Activated naive CD4-positive, alpha-beta T cell (primary cell): ENCODE results near the gene PPCS.
"Not testable (repeated sequence)": the region's sequence is repeated elsewhere in the genome, so short reads cannot be mapped to it uniquely, and the experiment has no call there.

Experiments used
- DNase-seq, 4 experiments: peaks; one replicate each; lab custom pipeline; 2025; lab: John Stamatoyannopoulos, UW

Gene PPCS

DNA sequence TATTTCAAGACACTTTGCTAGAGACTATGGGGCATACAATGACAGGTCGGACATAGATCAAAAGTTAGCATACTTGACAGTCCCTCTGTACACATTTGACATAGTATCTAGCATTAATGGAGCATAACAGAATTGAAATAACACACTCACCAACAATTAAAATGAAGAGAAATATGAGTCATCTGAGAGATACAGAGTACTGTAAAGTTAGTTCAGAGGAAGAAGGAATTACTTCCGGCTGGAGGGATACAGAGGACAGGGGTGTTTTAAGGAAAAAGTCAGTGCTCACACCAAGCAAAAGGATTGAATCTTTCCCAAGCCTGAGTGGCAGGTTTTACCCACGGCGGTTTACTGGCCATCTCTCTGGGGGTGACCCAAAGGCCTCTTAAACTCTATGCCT lies 3.0 kb upstream of the PPCS start:
- DNase-seq = no peak

DNA sequence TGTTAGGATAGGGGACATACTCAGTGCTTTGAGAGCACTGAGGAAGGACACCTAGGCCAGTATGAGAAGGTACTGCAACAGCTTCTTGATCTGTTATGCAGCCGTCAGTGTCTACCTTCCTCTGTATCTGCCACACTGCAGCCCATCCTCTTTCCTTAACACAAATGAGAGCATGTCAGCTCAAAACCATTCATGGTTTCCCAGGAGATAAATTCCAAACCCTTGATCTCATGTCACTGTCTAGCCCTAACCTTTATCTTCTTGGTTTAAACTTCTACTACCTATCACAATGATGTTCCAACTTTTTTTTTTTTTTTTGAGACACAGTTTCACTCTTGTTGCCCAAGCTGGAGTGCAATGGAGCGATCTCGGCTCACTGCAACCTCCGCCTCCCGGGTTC lies 1.9 kb upstream of the PPCS start:
- DNase-seq = no peak

DNA sequence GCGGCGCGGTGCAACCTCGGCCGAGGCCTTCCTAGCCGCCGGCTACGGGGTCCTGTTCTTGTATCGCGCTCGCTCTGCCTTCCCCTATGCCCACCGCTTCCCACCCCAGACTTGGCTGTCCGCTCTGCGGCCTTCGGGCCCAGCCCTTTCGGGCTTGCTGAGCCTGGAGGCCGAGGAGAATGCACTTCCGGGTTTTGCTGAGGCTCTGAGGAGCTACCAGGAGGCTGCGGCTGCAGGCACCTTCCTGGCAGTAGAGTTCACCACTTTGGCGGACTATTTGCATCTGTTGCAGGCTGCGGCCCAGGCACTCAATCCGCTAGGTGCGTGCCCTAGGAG lies 379 bp downstream of the PPCS start:
- DNase-seq = peak in 3 of 4 experiments; percentile 33 to 59 (median 53)

DNA sequence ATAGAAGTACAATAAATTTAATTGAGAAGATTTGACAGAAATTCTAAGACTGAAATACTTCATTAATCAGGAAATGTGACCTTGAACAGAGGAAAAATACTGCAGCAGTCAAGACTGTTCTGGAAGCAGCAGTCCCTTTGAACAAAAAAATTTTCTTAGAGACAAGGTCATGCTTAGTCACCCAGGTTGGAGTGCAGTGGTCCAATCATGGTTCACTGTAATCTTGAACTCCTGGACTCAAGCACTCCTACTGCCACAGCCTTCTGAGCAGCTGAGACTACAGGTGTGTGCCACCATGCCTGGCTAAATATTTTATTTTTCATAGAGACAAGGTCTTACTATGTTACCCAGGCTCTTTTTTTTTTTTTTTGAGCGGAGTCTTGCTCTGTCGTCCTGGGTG lies 4.9 kb downstream of the PPCS start:
- no peak for DNase-seq

GRCh38 chr1:42462828-42463763 lies 6.8 kb downstream of the PPCS start, which contains the start of gene CCDC30:
TSS of gene CCDC30 (plus strand) at chr1:42463286. CDS start at chr1:42480552, 17,266 bp downstream.
- peak; percentile 77 to 93 (median 86) for DNase-seq

- DNase-seq = no peak
Measured at GRCh38 chr1:42463921-42464320, 7.6 kb downstream of the PPCS start.

GRCh38 chr1:42466030-42466429 lies 9.7 kb downstream of the PPCS start:
- no peak for DNase-seq

DNA sequence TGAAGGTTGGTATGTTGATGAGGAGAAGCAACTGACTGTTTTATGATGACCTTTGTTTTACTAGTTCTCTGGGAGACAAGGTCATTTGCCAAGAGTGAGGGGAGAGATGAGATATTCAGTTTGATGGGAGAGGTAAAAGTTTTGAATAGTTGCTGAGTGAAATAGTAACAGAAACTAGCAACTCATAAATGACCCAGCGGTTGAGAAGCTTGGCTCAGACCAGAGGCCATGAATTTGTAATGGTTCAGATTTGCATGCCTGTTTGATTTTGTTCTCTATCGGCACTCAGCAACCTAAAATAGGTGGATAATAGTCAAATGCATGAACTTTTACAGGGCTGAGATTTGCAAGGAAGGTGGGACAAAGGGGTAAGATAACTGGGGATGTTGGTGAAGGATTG lies 13.4 kb downstream of the PPCS start:
- no peak for DNase-seq

DNA sequence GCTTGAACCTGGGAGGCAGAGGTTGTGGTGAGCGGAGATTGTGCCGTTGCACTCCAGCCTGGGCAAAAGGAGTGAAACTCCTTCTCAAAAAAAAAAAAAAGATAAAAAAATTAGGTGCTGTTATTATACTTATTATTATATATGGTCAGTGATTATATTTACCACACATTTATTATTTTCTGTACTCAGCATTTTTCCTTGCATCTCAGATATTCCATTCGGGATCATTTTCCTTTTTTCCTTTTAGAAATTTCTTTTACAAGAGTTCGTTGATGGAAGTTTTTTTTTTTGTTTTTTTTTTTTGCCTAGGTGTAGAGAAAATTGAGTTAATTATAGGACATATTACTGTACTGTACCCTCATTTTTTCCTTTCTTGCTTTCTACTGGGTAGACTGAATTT lies 20.3 kb downstream of the PPCS start:
- DNase-seq = no peak

- DNase-seq = not testable (repeated sequence)
Measured at GRCh38 chr1:42477354-42477753, 21.0 kb downstream of the PPCS start.

DNA sequence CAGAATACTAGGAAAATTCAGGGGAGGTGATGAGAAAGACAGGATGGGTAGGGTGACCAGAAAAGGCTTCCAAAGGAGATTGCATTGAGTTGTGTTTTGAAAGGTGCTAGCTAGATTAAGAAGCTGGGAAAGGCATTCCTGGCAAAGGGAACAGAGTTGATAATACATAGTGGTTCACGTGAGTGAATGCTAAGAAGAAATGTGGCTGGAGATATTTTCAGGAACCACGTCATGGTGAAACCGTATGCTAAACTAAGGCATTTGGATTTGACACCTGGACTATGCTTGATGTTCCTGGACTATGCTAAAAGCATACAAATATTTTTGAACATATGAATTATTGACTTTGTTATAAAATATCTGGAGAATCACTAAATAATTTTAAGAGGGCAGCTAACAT lies 21.4 kb downstream of the PPCS start:
- DNase-seq = no peak

DNA sequence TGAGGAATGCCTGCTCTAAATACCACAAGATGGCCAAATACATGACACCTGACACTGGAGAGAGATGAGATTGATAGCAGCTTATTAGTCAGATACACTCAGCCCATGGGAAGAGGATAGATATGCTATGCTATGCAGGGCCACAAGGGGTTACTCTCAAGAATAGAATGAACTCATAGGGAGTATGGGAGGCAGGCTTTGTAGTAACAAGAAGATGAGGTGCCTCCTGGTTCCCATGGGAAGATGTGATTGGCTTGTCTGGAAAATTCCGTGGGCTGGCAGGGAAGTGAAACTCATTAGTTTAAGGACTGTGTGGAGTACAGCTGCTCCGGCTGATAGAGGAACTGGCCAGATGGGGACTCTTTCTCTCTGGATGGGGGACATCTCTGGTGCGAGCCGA lies 23.3 kb downstream of the PPCS start:
- no peak for DNase-seq

GRCh38 chr1:42480921-42481320 lies 24.6 kb downstream of the PPCS start:
- DNase-seq = no peak

GRCh38 chr1:42482635-42483153 lies 26.4 kb downstream of the PPCS start:
- DNase-seq = no peak

DNA sequence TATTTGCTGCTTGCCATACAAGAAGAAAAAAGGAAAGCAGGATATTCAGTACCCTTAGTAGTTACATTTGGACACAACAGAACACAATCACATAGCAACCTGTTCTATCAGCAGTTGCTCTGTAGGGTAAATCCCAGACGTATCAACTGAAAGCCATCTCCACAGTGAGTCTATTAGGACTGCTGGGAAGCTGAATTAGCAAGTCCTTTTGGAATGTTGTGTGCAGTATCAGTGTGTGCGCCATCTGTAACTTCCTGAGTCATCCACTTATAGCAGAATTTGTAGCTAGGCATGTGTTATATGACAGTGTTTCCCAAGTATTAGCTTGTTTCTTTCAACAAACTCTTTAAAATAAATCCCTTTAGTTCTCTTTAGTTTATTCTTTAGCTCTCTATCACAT lies 28.0 kb downstream of the PPCS start:
- DNase-seq = no peak

DNA sequence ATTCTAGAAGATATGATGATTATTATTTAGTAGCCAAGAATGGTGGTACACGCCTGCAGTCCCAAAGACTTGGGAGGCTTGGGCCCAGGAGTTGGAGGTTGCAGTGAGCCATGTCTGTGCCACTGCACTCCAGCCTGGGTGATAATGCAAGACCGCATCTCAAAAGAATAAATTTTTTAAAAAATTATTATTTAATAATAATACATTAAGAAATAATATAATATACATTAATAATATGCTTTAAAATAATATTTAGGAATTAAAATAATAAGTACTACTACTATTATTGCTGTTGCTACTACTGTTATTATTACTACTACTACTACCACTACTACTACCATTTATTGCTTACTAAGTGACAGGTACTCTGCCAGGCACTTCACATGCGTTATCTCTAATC lies 33.9 kb downstream of the PPCS start:
- no peak for DNase-seq

- DNase-seq = not testable (repeated sequence)
Measured at GRCh38 chr1:42502031-42502430, 45.7 kb downstream of the PPCS start.

DNA sequence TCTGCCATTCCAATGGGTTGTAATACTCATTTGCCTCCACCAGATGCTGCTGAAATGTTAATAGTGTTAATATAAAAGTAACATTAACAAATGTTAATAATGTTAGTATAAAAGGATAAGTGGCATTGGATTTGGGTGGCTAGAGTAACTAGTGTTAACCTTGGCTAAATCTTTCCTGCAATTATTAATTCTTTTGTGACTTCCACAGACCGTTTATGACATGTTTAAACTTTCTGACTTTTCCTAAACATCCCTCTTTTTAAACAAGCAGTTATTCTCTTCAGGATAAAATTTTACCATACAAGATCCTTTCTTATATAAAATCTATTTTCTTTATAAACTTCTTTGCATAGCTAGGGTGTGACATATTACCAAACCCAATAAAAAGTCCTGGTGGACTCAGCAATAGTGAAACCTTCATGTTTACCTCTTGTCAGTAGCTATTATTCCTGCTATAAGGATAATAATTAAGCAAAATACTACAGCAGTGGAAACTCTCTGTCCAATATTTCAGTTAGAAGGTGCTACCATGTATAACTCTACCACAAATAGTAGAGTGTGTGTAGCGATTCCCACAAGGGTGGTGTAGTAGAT lies 48.3 kb downstream of the PPCS start:
- DNase-seq = no peak

DNA sequence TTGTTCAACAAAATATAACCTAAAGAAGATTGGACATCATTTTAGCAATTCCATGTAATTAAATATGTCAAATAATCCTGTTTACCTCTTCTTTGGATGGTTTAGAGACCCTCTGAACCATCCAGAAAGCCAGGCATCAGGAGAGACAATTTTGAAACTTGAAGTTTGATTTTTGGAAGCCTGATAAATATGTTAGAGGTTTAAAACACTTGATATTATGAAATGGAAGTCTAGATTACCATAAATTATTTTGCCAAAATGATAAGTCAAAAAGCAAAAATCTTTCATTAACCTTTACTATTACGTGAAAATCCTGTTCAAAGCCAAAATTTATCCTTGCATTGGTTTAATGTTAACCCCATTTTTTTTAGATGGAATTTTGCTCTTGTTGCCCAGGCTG lies 50.2 kb downstream of the PPCS start:
- DNase-seq = no peak
